WI38 (cell line): ENCODE data around the gene PRICKLE2.

ENCODE experiments used
- H3K4me3 ChIP-seq: 2 replicates; pipeline ENCODE4 v1.5.1; 2011; ENCODE audit warnings: low read depth, mild to moderate bottlenecking, control low read depth, low read length
- TF ChIP-seq, protein P1 (sequence below): IDR thresholded peaks from 2 replicates; pipeline ENCODE4 v1.5.1; 2012; ENCODE audit warnings: low read depth, mild to moderate bottlenecking, control low read depth, low read length

The PRICKLE2 gene

DNA sequence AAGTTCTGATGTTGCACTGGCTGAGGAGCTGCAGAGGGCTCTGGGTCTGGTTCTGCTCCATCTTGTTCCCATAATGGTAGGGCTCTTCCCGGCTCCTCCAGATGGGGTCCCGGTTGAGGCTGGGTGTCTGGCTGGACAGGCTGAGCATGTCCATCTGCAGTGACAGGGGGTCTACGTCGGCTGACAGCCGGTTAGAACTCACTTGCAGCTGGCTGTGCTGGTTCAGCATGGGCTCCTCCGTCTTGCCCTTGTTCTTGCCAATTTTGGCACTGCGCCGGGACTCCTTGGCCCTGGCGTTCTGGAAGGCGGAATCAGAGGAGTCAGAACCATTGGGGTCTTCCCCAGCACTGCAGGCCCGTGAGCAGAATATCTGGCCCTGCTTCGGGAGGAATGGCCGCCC lies 78.1 kb downstream of the PRICKLE2 start:
- TF ChIP-seq, protein P1, sequence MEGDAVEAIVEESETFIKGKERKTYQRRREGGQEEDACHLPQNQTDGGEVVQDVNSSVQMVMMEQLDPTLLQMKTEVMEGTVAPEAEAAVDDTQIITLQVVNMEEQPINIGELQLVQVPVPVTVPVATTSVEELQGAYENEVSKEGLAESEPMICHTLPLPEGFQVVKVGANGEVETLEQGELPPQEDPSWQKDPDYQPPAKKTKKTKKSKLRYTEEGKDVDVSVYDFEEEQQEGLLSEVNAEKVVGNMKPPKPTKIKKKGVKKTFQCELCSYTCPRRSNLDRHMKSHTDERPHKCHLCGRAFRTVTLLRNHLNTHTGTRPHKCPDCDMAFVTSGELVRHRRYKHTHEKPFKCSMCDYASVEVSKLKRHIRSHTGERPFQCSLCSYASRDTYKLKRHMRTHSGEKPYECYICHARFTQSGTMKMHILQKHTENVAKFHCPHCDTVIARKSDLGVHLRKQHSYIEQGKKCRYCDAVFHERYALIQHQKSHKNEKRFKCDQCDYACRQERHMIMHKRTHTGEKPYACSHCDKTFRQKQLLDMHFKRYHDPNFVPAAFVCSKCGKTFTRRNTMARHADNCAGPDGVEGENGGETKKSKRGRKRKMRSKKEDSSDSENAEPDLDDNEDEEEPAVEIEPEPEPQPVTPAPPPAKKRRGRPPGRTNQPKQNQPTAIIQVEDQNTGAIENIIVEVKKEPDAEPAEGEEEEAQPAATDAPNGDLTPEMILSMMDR = no peak
- H3K4me3 ChIP-seq = no peak overlapping the region

DNA sequence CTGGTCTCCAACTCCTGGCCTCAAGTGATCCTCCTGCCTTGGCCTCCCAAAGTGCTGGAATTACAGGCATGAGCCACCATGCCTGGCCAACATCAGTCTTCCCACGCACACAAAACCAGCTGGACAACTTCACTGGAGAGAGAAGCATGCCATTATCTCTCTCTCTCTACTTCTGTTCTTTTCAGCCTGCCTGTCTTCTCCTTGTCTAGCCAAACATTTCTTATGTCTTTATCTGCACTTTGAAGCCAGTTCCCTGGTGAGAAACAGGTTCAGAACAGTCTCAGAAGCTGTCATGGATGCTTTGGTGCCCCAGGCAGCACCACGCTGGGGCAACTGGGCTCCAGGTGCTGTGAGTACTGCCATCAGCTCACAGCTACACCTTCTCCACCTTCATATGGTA lies 79.8 kb downstream of the PRICKLE2 start:
- TF ChIP-seq, protein P1 = no peak
- H3K4me3 ChIP-seq = no peak overlapping the region

DNA sequence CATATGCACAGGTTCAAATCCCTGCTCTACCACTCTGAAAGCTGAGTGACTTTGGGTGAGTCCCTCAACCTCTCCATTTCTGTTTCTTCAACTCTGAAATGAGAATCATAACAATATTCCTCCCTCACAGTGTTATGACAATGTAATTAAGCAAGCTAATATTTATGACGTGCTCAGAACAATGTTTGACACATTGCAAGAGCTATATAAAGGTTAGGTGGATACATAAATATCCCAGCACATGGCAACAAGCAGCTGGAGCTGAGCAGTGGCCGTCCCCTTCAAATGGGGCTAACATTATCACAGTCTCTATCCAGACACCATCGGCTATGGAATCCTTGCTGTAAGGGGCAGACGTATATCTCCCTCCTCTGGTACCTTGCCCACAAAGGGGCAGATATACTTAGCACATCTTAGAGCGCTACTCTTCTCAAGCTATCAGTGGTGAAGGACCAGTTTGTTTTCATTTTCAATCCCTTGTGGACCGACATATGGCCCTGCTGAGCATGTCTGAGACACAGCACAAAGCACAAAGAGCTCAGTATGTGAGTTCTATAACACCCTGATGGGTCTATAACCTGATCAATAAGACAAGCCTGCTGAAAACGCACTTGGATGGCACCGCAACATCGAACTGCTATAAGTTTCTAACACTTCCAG lies 80.9 kb downstream of the PRICKLE2 start:
- TF ChIP-seq, protein P1 = no peak
- no peak overlapping the region for H3K4me3 ChIP-seq

DNA sequence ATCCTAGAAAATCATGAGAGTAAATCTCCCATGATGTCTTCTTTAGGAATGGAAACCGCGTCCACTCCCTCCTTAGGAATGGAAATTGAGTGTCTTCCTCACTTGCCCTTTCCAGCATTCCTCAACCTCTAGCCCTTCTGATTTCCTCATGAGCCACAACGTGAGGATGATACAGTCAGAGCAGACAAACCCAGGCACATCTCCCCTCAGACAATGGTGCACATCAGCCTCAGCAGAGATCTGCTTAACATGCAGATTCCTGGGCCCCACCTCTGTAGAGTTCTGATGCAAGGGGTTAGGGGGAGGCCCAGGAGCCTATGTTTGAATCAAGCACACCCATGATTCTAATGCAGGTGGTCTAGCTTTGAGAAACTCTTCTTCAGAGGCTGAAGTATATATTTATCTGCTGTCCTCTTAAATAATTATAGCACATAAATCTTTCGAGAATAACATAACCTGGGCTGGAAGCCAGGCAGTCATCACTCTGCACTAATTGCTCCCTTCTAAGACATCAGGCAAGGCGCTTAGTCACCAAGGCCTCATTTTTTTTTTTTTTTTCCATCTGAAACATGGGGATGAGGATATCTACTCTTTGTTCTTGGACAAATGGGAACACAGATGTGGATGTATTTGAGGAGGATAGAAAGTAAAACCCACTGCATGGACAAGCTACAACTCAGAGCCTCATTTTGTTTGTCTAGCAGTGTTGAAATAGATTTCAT lies 81.7 kb downstream of the PRICKLE2 start:
- H3K4me3 ChIP-seq = no peak overlapping the region
- TF ChIP-seq, protein P1 = no peak

DNA sequence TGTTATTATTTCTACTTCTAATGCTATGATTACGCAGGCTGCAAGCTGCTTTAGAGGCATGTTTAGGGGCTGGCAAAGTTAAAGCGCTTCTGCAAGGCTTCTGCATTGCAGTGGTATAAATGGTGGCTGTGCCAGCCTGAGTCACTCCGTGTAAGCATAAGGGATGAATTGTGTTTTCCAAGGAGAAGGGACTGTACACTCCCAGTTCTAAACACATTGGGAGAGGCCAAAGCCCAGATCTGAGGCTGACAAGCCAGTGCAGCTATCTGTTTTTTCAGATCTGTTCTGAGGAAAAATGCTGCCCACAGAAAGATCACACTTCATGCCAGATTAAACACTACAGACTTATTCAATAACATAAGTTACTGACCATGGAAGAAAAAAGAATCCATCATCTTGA lies 83.8 kb downstream of the PRICKLE2 start:
- TF ChIP-seq, protein P1 = no peak
- H3K4me3 ChIP-seq = no peak overlapping the region

DNA sequence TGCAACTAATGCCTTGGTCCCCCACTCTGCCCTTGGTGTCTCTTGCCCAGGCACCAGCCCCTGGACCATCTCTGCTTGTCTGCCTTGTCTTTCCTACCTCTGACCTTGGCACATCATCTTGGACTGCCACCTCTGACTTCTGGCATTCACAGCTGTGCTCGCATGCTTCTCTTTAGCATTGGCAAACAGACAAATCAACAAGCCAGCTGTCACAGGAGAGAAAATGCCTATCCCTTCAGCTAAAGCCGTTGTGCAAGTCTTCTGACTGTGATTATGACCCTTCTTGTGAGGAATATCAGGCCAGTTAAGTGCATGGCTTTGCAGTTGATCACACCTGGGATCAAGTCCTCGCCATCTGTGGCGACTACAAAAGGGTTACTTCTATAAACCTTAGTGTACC lies 84.6 kb downstream of the PRICKLE2 start:
- H3K4me3 ChIP-seq = no peak overlapping the region
- TF ChIP-seq, protein P1 = no peak

DNA sequence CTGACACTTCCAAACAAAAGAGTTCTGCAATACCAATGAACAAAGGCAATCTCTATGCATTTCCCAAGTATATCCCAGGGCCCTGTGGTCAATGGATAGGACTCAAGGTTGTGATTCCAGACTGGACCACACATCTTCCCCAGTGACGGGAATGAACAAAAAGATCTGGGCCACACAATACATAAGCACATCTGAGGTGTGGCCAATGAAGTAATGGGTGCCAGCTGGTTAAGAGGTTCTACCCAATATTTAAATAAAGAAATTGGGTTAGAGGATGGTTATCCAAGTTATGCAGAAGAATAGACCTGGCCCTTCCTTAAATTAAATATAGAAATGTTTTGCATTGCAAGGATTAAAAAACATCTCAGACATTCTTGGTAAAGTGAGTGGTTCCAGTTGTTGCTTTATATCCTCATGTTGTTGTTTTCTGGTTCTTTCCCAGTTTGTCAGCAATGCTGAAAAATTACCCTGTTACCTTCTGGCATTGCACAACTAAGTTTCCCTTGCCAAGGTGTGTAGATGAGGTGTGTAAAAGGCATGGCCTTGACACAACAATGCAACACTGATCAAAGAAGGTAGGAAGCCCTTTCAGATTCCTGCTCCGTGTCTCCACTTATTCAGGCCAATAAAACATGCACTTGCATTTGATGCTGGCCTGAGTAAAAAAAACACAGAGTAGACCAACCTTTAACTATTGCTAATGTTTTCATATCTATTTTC lies 86.5 kb downstream of the PRICKLE2 start:
- TF ChIP-seq, protein P1 = no peak

More for the DNA sequence above, 86.5 kb downstream of the PRICKLE2 start:
- no peak overlapping the region for H3K4me3 ChIP-seq
